CD4-positive, alpha-beta T cell treated with Interleukin-12 subunit alpha and Interleukin-12 subunit beta, for 1 hour (primary cell): ENCODE measurements around the gene FAM221A.
"Not testable (repeated sequence)": the region's sequence is repeated elsewhere in the genome, so short reads cannot be mapped to it uniquely, and the experiment has no call there.

Source experiments
- DNase-seq: peaks from one replicate; pipeline ENCODE4 v3.0.0-alpha.2; 2020

Gene FAM221A

GRCh38 chr7:23709081-23709750 is 29.2 kb downstream of the FAM221A start:
- DNase-seq: no peak

- DNase-seq: no peak
These were observed 30.0 kb downstream of the FAM221A start, which contains the start of gene STK31 for GRCh38 chr7:23710000-23710399. TSS of gene STK31 (plus strand) at chr7:23710219. CDS start at chr7:23710286, 67 bp downstream.

- DNase-seq: peak; percentile 52
These were observed 32.6 kb downstream of the FAM221A start for GRCh38 chr7:23712368-23713284.

- DNase-seq: no peak
These were observed 33.5 kb downstream of the FAM221A start for GRCh38 chr7:23713285-23714149.

- DNase-seq: no peak
These were observed 34.1 kb downstream of the FAM221A start for GRCh38 chr7:23714150-23714464.

GRCh38 chr7:23714579-23714978 is 34.6 kb downstream of the FAM221A start:
- DNase-seq: no peak

GRCh38 chr7:23715099-23715498 is 35.1 kb downstream of the FAM221A start:
- no peak for DNase-seq

GRCh38 chr7:23717788-23718187 is 37.8 kb downstream of the FAM221A start:
- DNase-seq: no peak

GRCh38 chr7:23721456-23721855 is 41.5 kb downstream of the FAM221A start:
- no peak for DNase-seq

- DNase-seq: not testable (repeated sequence)
These were observed 42.7 kb downstream of the FAM221A start for GRCh38 chr7:23722587-23723216.

GRCh38 chr7:23724113-23724512 is 44.1 kb downstream of the FAM221A start:
- not testable (repeated sequence) for DNase-seq

- DNase-seq: no peak
These were observed 62.1 kb downstream of the FAM221A start for GRCh38 chr7:23742051-23742450.

GRCh38 chr7:23743226-23743625 is 63.2 kb downstream of the FAM221A start:
- DNase-seq: no peak

GRCh38 chr7:23746629-23747028 is 66.6 kb downstream of the FAM221A start:
- no peak for DNase-seq

GRCh38 chr7:23751852-23752251 is 71.9 kb downstream of the FAM221A start:
- DNase-seq: no peak
